ENCODE measurements around the gene IL16. TPM values are rescaled to one million over a fixed set of nuclear protein-coding genes. Genes with fewer than 3 reads are reported as not detected.

The IL16 gene
- total RNA-seq, 1 donor from 2014 or later = not detected

GRCh38 chr15:81312790-81313543 is 116.3 kb downstream of the IL16 start:
- peak; percentile 98 for DNase-seq (ENCODE audit: low read depth)
- Histone ChIP-seq H3K36me3 (ENCODE audit: control insufficient read depth, insufficient read depth, low read length) (no peaks in the 10 kb centered on the region), H3K27me3 (ENCODE audit: control insufficient read depth, insufficient read depth, low read length) (no peaks in the 10 kb centered on the region), H3K4me3 (ENCODE audit: low read depth, low read length) (no peak overlapping the region)
- no peak for TF ChIP-seq CTCF (IDR thresholded peaks at IDR 0.05; ENCODE audit: insufficient read depth, low read length, poor library complexity, severe bottlenecking)

GRCh38 chr15:81313686-81314085 is 117.0 kb downstream of the IL16 start:
- H3K4me3 ChIP-seq (ENCODE audit: low read depth, low read length) = no peak overlapping the region
- H3K36me3 ChIP-seq (ENCODE audit: control insufficient read depth, insufficient read depth, low read length) = no peaks in the 10 kb centered on the region
- DNase-seq (ENCODE audit: low read depth) = no peak

DNA sequence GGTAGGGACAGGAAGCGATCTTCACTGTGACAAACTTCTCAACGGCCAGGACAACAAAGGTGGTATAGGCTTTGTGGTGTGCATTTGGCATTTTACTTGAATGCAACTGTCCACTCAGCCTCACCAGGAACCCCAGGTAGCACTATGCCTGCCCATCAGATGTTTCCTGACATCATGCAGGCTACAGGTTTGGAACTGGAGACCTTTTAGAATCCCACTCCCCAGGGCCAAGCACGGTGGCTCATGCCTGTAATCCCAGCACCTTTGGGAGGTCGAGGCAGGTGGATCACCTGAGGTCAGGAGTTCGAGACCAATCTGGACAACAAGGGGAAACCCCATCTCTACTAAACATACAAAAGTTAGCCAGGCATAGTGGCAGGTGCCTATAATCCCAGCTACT is 117.7 kb downstream of the IL16 start:
- DNase-seq (ENCODE audit: low read depth) = no peak
- no peaks in the 10 kb centered on the region for H3K36me3 ChIP-seq (ENCODE audit: control insufficient read depth, insufficient read depth, low read length)
- no peak for TF ChIP-seq CTCF (IDR thresholded peaks at IDR 0.05; ENCODE audit: insufficient read depth, low read length, poor library complexity, severe bottlenecking)
- no peaks in the 10 kb centered on the region for H3K27me3 ChIP-seq (ENCODE audit: control insufficient read depth, insufficient read depth, low read length)
- no peak overlapping the region for H3K4me3 ChIP-seq (ENCODE audit: low read depth, low read length)

More at GRCh38 chr15:81313686-81314085, 117.0 kb downstream of the IL16 start:
- no peak for TF ChIP-seq CTCF (IDR thresholded peaks at IDR 0.05; ENCODE audit: insufficient read depth, low read length, poor library complexity, severe bottlenecking)
- no peaks in the 10 kb centered on the region for H3K27me3 ChIP-seq (ENCODE audit: control insufficient read depth, insufficient read depth, low read length)

GRCh38 chr15:81315452-81316175 is 118.9 kb downstream of the IL16 start:
- DNase-seq (ENCODE audit: low read depth) = no peak
- TF ChIP-seq CTCF (IDR thresholded peaks at IDR 0.05; ENCODE audit: insufficient read depth, low read length, poor library complexity, severe bottlenecking) = no peak
- H3K4me3 ChIP-seq (ENCODE audit: low read depth, low read length) = no peak overlapping the region
- no peaks in the 10 kb centered on the region for H3K27me3 ChIP-seq (ENCODE audit: control insufficient read depth, insufficient read depth, low read length)
- no peaks in the 10 kb centered on the region for H3K36me3 ChIP-seq (ENCODE audit: control insufficient read depth, insufficient read depth, low read length)

- Histone ChIP-seq H3K27me3 (ENCODE audit: control insufficient read depth, insufficient read depth, low read length) (no peaks in the 10 kb centered on the region), H3K36me3 (ENCODE audit: control insufficient read depth, insufficient read depth, low read length) (no peaks in the 10 kb centered on the region), H3K4me3 (ENCODE audit: low read depth, low read length) (no peak overlapping the region)
- DNase-seq (ENCODE audit: low read depth) = no peak
- no peak for TF ChIP-seq CTCF (IDR thresholded peaks at IDR 0.05; ENCODE audit: insufficient read depth, low read length, poor library complexity, severe bottlenecking)
Measured at GRCh38 chr15:81316267-81316666, 119.6 kb downstream of the IL16 start.

Data from kidney epithelial cell (primary cell).